GM18858 (cell line): ENCODE measurements around the gene CPNE6.
"Not testable (repeated sequence)": the region's sequence is repeated elsewhere in the genome, so short reads cannot be mapped to it uniquely, and the experiment has no call there.

Experiments
- ATAC-seq: cut with Tn5 transposase; IDR thresholded peaks from one replicate; pipeline ENCODE4 v1.9.1; 2021; ENCODE audit not compliant: unreplicated experiment

The CPNE6 gene

GRCh38 chr14:24102357-24103048 is 31.1 kb downstream of the CPNE6 start:
- ATAC-seq = no peak

GRCh38 chr14:24103451-24103850 is 32.1 kb downstream of the CPNE6 start:
- no peak for ATAC-seq

- not testable (repeated sequence) for ATAC-seq
These were observed 34.4 kb downstream of the CPNE6 start for GRCh38 chr14:24105609-24106239.

- no peak for ATAC-seq
These were observed 35.4 kb downstream of the CPNE6 start for GRCh38 chr14:24106672-24107271.

GRCh38 chr14:24108336-24108874 is 37.0 kb downstream of the CPNE6 start:
- ATAC-seq = peak; percentile 21

GRCh38 chr14:24110060-24110459 is 38.7 kb downstream of the CPNE6 start:
- ATAC-seq = no peak

- ATAC-seq = no peak
These were observed 39.2 kb downstream of the CPNE6 start for GRCh38 chr14:24110523-24110922.

- ATAC-seq = no peak
These were observed 42.0 kb downstream of the CPNE6 start for GRCh38 chr14:24113379-24113800.

GRCh38 chr14:24113801-24114531 is 42.6 kb downstream of the CPNE6 start:
- ATAC-seq = no peak

- peak; percentile 80 for ATAC-seq
These were observed 43.4 kb downstream of the CPNE6 start, which contains the start of the genes DCAF11 and NRL for GRCh38 chr14:24114532-24115421. Gene DCAF11, plus strand, starts transcription at chr14:24114777. Its CDS starts 818 bp downstream, at chr14:24115595. Gene NRL, minus strand, starts transcription at chr14:24114949. Its CDS starts 32,101 bp downstream, at chr14:24082848.

- no peak for ATAC-seq
These were observed 44.2 kb downstream of the CPNE6 start for GRCh38 chr14:24115422-24116127.

- no peak for ATAC-seq
These were observed 44.9 kb downstream of the CPNE6 start for GRCh38 chr14:24116128-24116814.

GRCh38 chr14:24117179-24117578 is 45.8 kb downstream of the CPNE6 start:
- ATAC-seq = no peak

GRCh38 chr14:24119691-24120090 is 48.3 kb downstream of the CPNE6 start:
- ATAC-seq = no peak

- no peak for ATAC-seq
These were observed 49.8 kb downstream of the CPNE6 start for GRCh38 chr14:24121210-24121609.

- no peak for ATAC-seq
These were observed 51.1 kb downstream of the CPNE6 start for GRCh38 chr14:24122416-24122815.

- no peak for ATAC-seq
These were observed 51.5 kb downstream of the CPNE6 start for GRCh38 chr14:24122898-24123297.

GRCh38 chr14:24123424-24124417 is 52.4 kb downstream of the CPNE6 start:
- peak; percentile 44 for ATAC-seq
